Activated naive CD8-positive, alpha-beta T cell treated with anti-CD3 and anti-CD28 coated beads, Interleukin-2, amount 50 U/mL, for 24 hours (primary cell): Measurements from ENCODE around the gene ACSS1.

Source experiments
- ATAC-seq: fragments of 150-1000 bp; cut with Tn5 transposase; one replicate; pipeline ENCODE4 v1.10.0; 2021
- DNase-seq: peaks from one replicate; pipeline ENCODE4 v3.0.0; 2021
- H3K27ac Mint-ChIP-seq: one replicate; pipeline ENCODE4 v1.8.0; 2021; ENCODE audit warnings: mild to moderate bottlenecking, mixed read lengths
- H3K27me3 Mint-ChIP-seq: one replicate; pipeline ENCODE4 v1.8.0; 2021; ENCODE audit warnings: mixed read lengths
- H3K36me3 Mint-ChIP-seq: one replicate; pipeline ENCODE4 v1.8.0; 2021; ENCODE audit warnings: low read depth, mixed read lengths
- H3K4me1 Mint-ChIP-seq: one replicate; pipeline ENCODE4 v1.8.0; 2021; ENCODE audit warnings: mixed read lengths
- H3K4me3 Mint-ChIP-seq: one replicate; pipeline ENCODE4 v1.8.0; 2021; ENCODE audit warnings: mild to moderate bottlenecking, moderate library complexity, mixed read lengths
- H3K9me3 Mint-ChIP-seq: one replicate; pipeline ENCODE4 v1.8.0; 2021; ENCODE audit warnings: mixed read lengths

The ACSS1 gene

GRCh38 chr20:24961384-24962181 lies 96.4 kb downstream of the ACSS1 start:
- no peaks in the 10 kb centered on the region for H3K27me3 Mint-ChIP-seq
- peak overlapping the region; percentile 68 for H3K27ac Mint-ChIP-seq
- H3K36me3 Mint-ChIP-seq, result peaks cover 53% of the 10 kb centered on the region
- no peak overlapping the region for H3K4me3 Mint-ChIP-seq
- DNase-seq, result no peak
- H3K9me3 Mint-ChIP-seq, result no peaks in the 10 kb centered on the region
- H3K4me1 Mint-ChIP-seq, result peaks cover 42% of the 10 kb centered on the region
- ATAC-seq, result no peak

GRCh38 chr20:24960861-24961260 lies 97.1 kb downstream of the ACSS1 start:
- DNase-seq (no peak), ATAC-seq (no peak)
- Mint-ChIP-seq H3K9me3 (no peaks in the 10 kb centered on the region), H3K4me3 (no peak overlapping the region), H3K4me1 (peaks cover 46% of the 10 kb centered on the region), H3K36me3 (peaks cover 51% of the 10 kb centered on the region), H3K27ac (peak overlapping the region; percentile 68), H3K27me3 (no peaks in the 10 kb centered on the region)

- ATAC-seq (no peak), DNase-seq (no peak)
- H3K4me3 Mint-ChIP-seq, result no peak overlapping the region
- H3K27me3 Mint-ChIP-seq, result no peaks in the 10 kb centered on the region
- peaks cover 51% of the 10 kb centered on the region for H3K36me3 Mint-ChIP-seq
- H3K27ac Mint-ChIP-seq, result peak overlapping the region; percentile 68
- no peaks in the 10 kb centered on the region for H3K9me3 Mint-ChIP-seq
- peaks cover 45% of the 10 kb centered on the region for H3K4me1 Mint-ChIP-seq
These were observed 97.6 kb downstream of the ACSS1 start for GRCh38 chr20:24960302-24960801.

GRCh38 chr20:24959591-24960301 lies 98.2 kb downstream of the ACSS1 start:
- H3K4me3 Mint-ChIP-seq, result no peak overlapping the region
- ATAC-seq, result no peak
- no peaks in the 10 kb centered on the region for H3K9me3 Mint-ChIP-seq
- H3K27ac Mint-ChIP-seq, result no peak overlapping the region
- H3K4me1 Mint-ChIP-seq, result peaks cover 44% of the 10 kb centered on the region
- H3K36me3 Mint-ChIP-seq, result peaks cover 51% of the 10 kb centered on the region
- no peak for DNase-seq
- H3K27me3 Mint-ChIP-seq, result no peaks in the 10 kb centered on the region

GRCh38 chr20:24958506-24959385 lies 99.2 kb downstream of the ACSS1 start:
- Mint-ChIP-seq H3K27me3 (no peaks in the 10 kb centered on the region), H3K27ac (peak overlapping the region; percentile 23), H3K9me3 (no peaks in the 10 kb centered on the region), H3K4me1 (peaks cover 44% of the 10 kb centered on the region), H3K4me3 (no peak overlapping the region), H3K36me3 (peaks cover 54% of the 10 kb centered on the region)
- DNase-seq (no peak), ATAC-seq (no peak)

DNA sequence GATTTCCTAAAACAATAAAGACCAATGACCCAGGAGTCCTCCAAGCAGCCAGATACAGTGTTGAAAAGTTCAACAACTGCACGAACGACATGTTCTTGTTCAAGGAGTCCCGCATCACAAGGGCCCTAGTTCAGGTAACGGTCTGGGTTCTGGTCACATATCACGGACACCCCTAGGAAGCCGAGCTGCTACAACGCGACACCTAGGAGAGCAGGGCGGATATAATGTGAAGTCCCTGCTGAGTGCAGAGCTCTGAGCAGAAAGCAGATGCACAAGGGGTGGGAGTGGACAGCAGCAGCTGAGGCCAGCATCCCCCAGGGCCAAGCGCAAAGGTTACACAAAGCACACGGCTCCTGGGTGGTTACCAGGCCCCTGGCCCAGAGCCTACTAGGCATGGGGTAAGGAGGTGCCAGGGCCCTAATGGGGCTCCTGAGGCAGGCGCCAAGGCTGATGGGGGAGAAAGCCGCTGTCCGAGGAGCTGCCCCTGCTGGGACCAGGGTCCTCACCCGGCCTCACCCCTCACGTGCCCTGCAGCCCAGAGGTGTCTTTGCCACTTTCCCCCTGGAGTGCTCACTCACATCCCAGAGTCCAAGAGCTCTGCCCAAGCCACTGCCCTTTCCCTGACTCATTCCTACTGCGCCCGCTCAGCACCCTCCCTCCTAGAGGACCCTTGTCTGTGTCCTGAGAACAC lies 100.5 kb downstream of the ACSS1 start:
- DNase-seq, result no peak
- H3K27ac Mint-ChIP-seq, result no peak overlapping the region
- H3K4me3 Mint-ChIP-seq, result no peak overlapping the region
- peaks cover 51% of the 10 kb centered on the region for H3K4me1 Mint-ChIP-seq
- no peak for ATAC-seq
- no peaks in the 10 kb centered on the region for H3K27me3 Mint-ChIP-seq
- no peaks in the 10 kb centered on the region for H3K9me3 Mint-ChIP-seq
- H3K36me3 Mint-ChIP-seq, result peaks cover 46% of the 10 kb centered on the region
